ENCODE data around the gene CDT1.
A peak's percentile ranks its signal among the peaks of the same experiment; 100 is the strongest.
"Not testable (repeated sequence)": the region's sequence is repeated elsewhere in the genome, so short reads cannot be mapped to it uniquely, and the experiment has no call there.

CDT1 gene

GRCh38 chr16:88784074-88784855, 19.3 kb upstream of the CDT1 start:
- DNase-seq = peak; percentile 55

GRCh38 chr16:88784856-88785105, 18.8 kb upstream of the CDT1 start:
- no peak for DNase-seq

- peak; percentile 55 for DNase-seq
Observed at GRCh38 chr16:88785106-88785924, 18.3 kb upstream of the CDT1 start, which contains the start of gene PIEZO1. TSS of gene PIEZO1 (minus strand) at chr16:88785220. CDS start at chr16:88784964, 256 bp downstream.

- DNase-seq = no peak
Observed at GRCh38 chr16:88787579-88788314, 15.8 kb upstream of the CDT1 start.

- not testable (repeated sequence) for DNase-seq
Observed at GRCh38 chr16:88788749-88789148, 14.8 kb upstream of the CDT1 start.

- no peak for DNase-seq
Observed at GRCh38 chr16:88789594-88789993, 14.0 kb upstream of the CDT1 start.

GRCh38 chr16:88790312-88791211, 13.0 kb upstream of the CDT1 start:
- no peak for DNase-seq

- DNase-seq = no peak
Observed at GRCh38 chr16:88792078-88792550, 11.5 kb upstream of the CDT1 start.

- DNase-seq = no peak
Observed at GRCh38 chr16:88792668-88793250, 10.8 kb upstream of the CDT1 start.

GRCh38 chr16:88793251-88793954, 10.2 kb upstream of the CDT1 start:
- no peak for DNase-seq

GRCh38 chr16:88796278-88796677, 7.3 kb upstream of the CDT1 start:
- DNase-seq = no peak

- no peak for DNase-seq
Observed at GRCh38 chr16:88798073-88798472, 5.5 kb upstream of the CDT1 start.

- no peak for DNase-seq
Observed at GRCh38 chr16:88798772-88799455, 4.7 kb upstream of the CDT1 start.

- no peak for DNase-seq
Observed at GRCh38 chr16:88799569-88800276, 3.9 kb upstream of the CDT1 start.

- no peak for DNase-seq
Observed at GRCh38 chr16:88800277-88800592, 3.4 kb upstream of the CDT1 start.

GRCh38 chr16:88804173-88804551, 573 bp downstream of the CDT1 start:
- no peak for DNase-seq

GRCh38 chr16:88804552-88805339, 1.2 kb downstream of the CDT1 start:
- no peak for DNase-seq

GRCh38 chr16:88805340-88805715, 1.7 kb downstream of the CDT1 start:
- no peak for DNase-seq

GRCh38 chr16:88805887-88806393, 2.4 kb downstream of the CDT1 start:
- no peak for DNase-seq

Measured in amniotic stem cell (primary cell).